Transverse colon (tissue), 4 donors: ENCODE measurements around the gene GNAI1.

ENCODE experiments used
- CTCF ChIP-seq, 5 experiments: fragments of 200-600 bp in 3 of 5; fragments of 450-650 bp in 2 of 5; sonication (generic) in 3 of 5; IDR thresholded peaks; 1 replicate in 2 of 5; 2 replicates in 3 of 5; pipeline ENCODE4 v1.5.1; 2016 to 2017; ENCODE audit warnings: antibody characterized with exemption in 5 of 5, inconsistent platforms in 3 of 5, mild to moderate bottlenecking in 2 of 5, moderate library complexity in 1 of 5
- EP300 ChIP-seq: sonication (generic); formaldehyde crosslinking; IDR thresholded peaks from one replicate; pipeline ENCODE4 v1.6.1; 2017; ENCODE audit warnings: antibody characterized with exemption, low read depth
- POLR2A ChIP-seq: fragments of 450-650 bp; IDR thresholded peaks from one replicate; pipeline ENCODE4 v1.6.1; 2016; ENCODE audit warnings: antibody characterized with exemption, mild to moderate bottlenecking, moderate library complexity
- POLR2AphosphoS5 ChIP-seq, 3 donors: sonication (generic); formaldehyde crosslinking; IDR thresholded peaks; one replicate each; pipeline ENCODE4 v1.6.1; 2016; ENCODE audit warnings: antibody characterized with exemption in 3 of 3

GRCh38 chr7:80186721-80187120 lies 52.1 kb downstream of the GNAI1 start:
- TF ChIP-seq CTCF (IDR thresholded peaks at IDR 0.05), result no peak
- no peak for TF ChIP-seq POLR2AphosphoS5 (IDR thresholded peaks at IDR 0.05)
- TF ChIP-seq POLR2A, result no peak
- TF ChIP-seq EP300, result no peak
